Spinal cord (tissue), 10 donors: ENCODE data around the gene LRRC26. TPM values are rescaled to one million over a fixed set of nuclear protein-coding genes. Genes with fewer than 3 reads are reported as not detected.
A peak's percentile ranks its signal among the peaks of the same experiment; 100 is the strongest.

Experiments
- DNase-seq, 6 donors: peaks; one replicate each; pipeline versions ENCODE4 v3.0.0 to v3.0.0-alpha.2; 2013 to 2015; ENCODE audit warnings: low spot score in 6 of 6, low read depth in 4 of 6
- H3K27ac ChIP-seq: one replicate; pipeline ENCODE4 v1.5.1; 2013; ENCODE audit warnings: low read depth, low read length, control low read depth
- H3K27me3 ChIP-seq: one replicate; pipeline ENCODE4 v1.6.1; 2013; ENCODE audit warnings: low read length; ENCODE audit not compliant: control insufficient read depth, insufficient read depth
- H3K36me3 ChIP-seq: one replicate; pipeline ENCODE4 v1.6.1; 2013; ENCODE audit warnings: low read length; ENCODE audit not compliant: control insufficient read depth, insufficient read depth
- H3K4me1 ChIP-seq: one replicate; pipeline ENCODE4 v1.6.1; 2013; ENCODE audit warnings: low read length; ENCODE audit not compliant: control insufficient read depth, insufficient read depth
- H3K4me3 ChIP-seq: one replicate; pipeline ENCODE4 v1.5.1; 2013; ENCODE audit warnings: low read depth, low read length, control low read depth
- H3K9me3 ChIP-seq: one replicate; pipeline ENCODE4 v1.6.1; 2013; ENCODE audit warnings: low read length; ENCODE audit not compliant: control insufficient read depth, insufficient read depth
- WGBS: methylation state at CpG from one replicate; pipeline ENCODE4 v1.1.5; 2013; ENCODE audit warnings: missing lambda C conversion rate; ENCODE audit not compliant: insufficient coverage; 5-methylcytosine and 5-hydroxymethylcytosine counted together
- polyA plus RNA-seq, 2 donors: library from polyadenylated mRNA; unstranded; fragments of 120-200 nt; gene quantifications; one replicate each; pipeline ENCODE4 v1.2.1, GENCODE V29; 2013; ENCODE audit not compliant: insufficient read length in 2 of 2
- total RNA-seq, 2 donors: library from RNA; depleted of rRNA in 1 of 2; stranded (reverse); fragments of 120-200 nt in 1 of 2; fragments of >200 nt in 1 of 2; gene quantifications; one replicate each; pipeline versions ENCODE4 v1.2.3 to v1.2.4, GENCODE V29; 2013 to 2014
- donor health status: healthy.

Gene LRRC26
- total and polyA plus RNA-seq, 4 donors, result 0.30 to 1.9 (median 0.87) TPM

GRCh38 chr9:137200311-137201204 is 30.7 kb upstream of the LRRC26 start, which contains the start of gene TPRN:
Gene TPRN, minus strand, starts transcription at chr9:137200741. Its CDS starts 30 bp downstream, at chr9:137200711.
- Histone ChIP-seq H3K9me3 (no peaks in the 10 kb centered on the region), H3K4me3 (peak within 1 kb of the TSS; percentile 70), H3K27me3 (no peaks in the 10 kb centered on the region), H3K27ac (peak within 1 kb of the TSS; percentile 61), H3K4me1 (peaks cover 60% of the 10 kb centered on the region), H3K36me3 (peaks cover 46% of the 10 kb centered on the region)
- peak; percentile 89 to 100 (median 96) for DNase-seq
- under 1% methylated on average over 117 of the region's 118 CpGs for WGBS

- Histone ChIP-seq H3K4me3 (peak overlapping the region; percentile 24), H3K27me3 (no peaks in the 10 kb centered on the region), H3K9me3 (no peaks in the 10 kb centered on the region), H3K4me1 (peaks cover 64% of the 10 kb centered on the region), H3K36me3 (peaks cover 55% of the 10 kb centered on the region), H3K27ac (no peak overlapping the region)
- DNase-seq, result no peak
- 23% methylated on average over 38 of the region's 51 CpGs for WGBS
Measured at GRCh38 chr9:137199411-137200121, 29.7 kb upstream of the LRRC26 start.

GRCh38 chr9:137198902-137199283 is 29.0 kb upstream of the LRRC26 start:
- Histone ChIP-seq H3K27me3 (no peaks in the 10 kb centered on the region), H3K9me3 (no peaks in the 10 kb centered on the region), H3K4me3 (no peak overlapping the region), H3K27ac (no peak overlapping the region), H3K36me3 (peaks cover 62% of the 10 kb centered on the region), H3K4me1 (peaks cover 61% of the 10 kb centered on the region)
- no peak for DNase-seq
- WGBS, result 82% methylated on average over 8 of the region's 11 CpGs

GRCh38 chr9:137198051-137198901 is 28.4 kb upstream of the LRRC26 start:
- no peak overlapping the region for H3K27ac ChIP-seq
- H3K27me3 ChIP-seq, result no peaks in the 10 kb centered on the region
- H3K36me3 ChIP-seq, result peaks cover 66% of the 10 kb centered on the region
- peaks cover 57% of the 10 kb centered on the region for H3K4me1 ChIP-seq
- no peaks in the 10 kb centered on the region for H3K9me3 ChIP-seq
- no peak overlapping the region for H3K4me3 ChIP-seq
- WGBS, result 83% methylated on average over 19 of the region's 19 CpGs
- no peak for DNase-seq

GRCh38 chr9:137195525-137196220 is 25.8 kb upstream of the LRRC26 start:
- Histone ChIP-seq H3K36me3 (peaks cover 87% of the 10 kb centered on the region), H3K9me3 (no peaks in the 10 kb centered on the region), H3K4me3 (no peak overlapping the region), H3K27me3 (no peaks in the 10 kb centered on the region), H3K27ac (no peak overlapping the region), H3K4me1 (peaks cover 55% of the 10 kb centered on the region)
- no peak for DNase-seq
- WGBS, result 86% methylated on average over 19 of the region's 21 CpGs

GRCh38 chr9:137194909-137195308 is 25.1 kb upstream of the LRRC26 start:
- WGBS, result 80% methylated on average over 10 of the region's 10 CpGs
- Histone ChIP-seq H3K4me1 (peaks cover 63% of the 10 kb centered on the region), H3K27ac (no peak overlapping the region)

GRCh38 chr9:137194388-137194787 is 24.5 kb upstream of the LRRC26 start:
- peak in 1 of 6 donors; percentile 29 for DNase-seq
- Histone ChIP-seq H3K4me3 (no peak overlapping the region), H3K27ac (no peak overlapping the region)

More at GRCh38 chr9:137194909-137195308, 25.1 kb upstream of the LRRC26 start:
- Histone ChIP-seq H3K9me3 (no peaks in the 10 kb centered on the region), H3K36me3 (peaks cover 94% of the 10 kb centered on the region), H3K4me3 (no peak overlapping the region), H3K27me3 (no peaks in the 10 kb centered on the region)
- DNase-seq, result no peak

GRCh38 chr9:137193771-137194170 is 23.9 kb upstream of the LRRC26 start:
- Histone ChIP-seq H3K36me3 (peaks cover 97% of the 10 kb centered on the region), H3K27ac (no peak overlapping the region), H3K4me3 (no peak overlapping the region), H3K4me1 (peaks cover 64% of the 10 kb centered on the region), H3K9me3 (no peaks in the 10 kb centered on the region), H3K27me3 (no peaks in the 10 kb centered on the region)
- DNase-seq, result no peak
- WGBS, result 87% methylated on average over 14 of the region's 14 CpGs

More at GRCh38 chr9:137194388-137194787, 24.5 kb upstream of the LRRC26 start:
- WGBS, result 68% methylated on average over 16 of the region's 16 CpGs
- peaks cover 98% of the 10 kb centered on the region for H3K36me3 ChIP-seq
- H3K27me3 ChIP-seq, result no peaks in the 10 kb centered on the region
- no peaks in the 10 kb centered on the region for H3K9me3 ChIP-seq
- peaks cover 64% of the 10 kb centered on the region for H3K4me1 ChIP-seq
